Neuron (in vitro differentiated cells): ENCODE measurements around the gene NALCN.
A peak's percentile ranks its signal among the peaks of the same experiment; 100 is the strongest.
"Not testable (repeated sequence)": the region's sequence is repeated elsewhere in the genome, so short reads cannot be mapped to it uniquely, and the experiment has no call there.

Source experiments
- H2AFZ ChIP-seq: one replicate; pipeline ENCODE4 v1.6.1; 2013; ENCODE audit warnings: low read depth, mild to moderate bottlenecking, inconsistent platforms, low read length, moderate library complexity
- H3K27me3 ChIP-seq: one replicate; pipeline ENCODE4 v1.6.1; 2013; ENCODE audit warnings: low read length; ENCODE audit not compliant: insufficient read depth
- H3K36me3 ChIP-seq: one replicate; pipeline ENCODE4 v1.6.1; 2013; ENCODE audit warnings: low read length; ENCODE audit not compliant: insufficient read depth
- H3K4me1 ChIP-seq: one replicate; pipeline ENCODE4 v1.6.1; 2013; ENCODE audit warnings: low read length; ENCODE audit not compliant: insufficient read depth
- H3K4me3 ChIP-seq: 2 replicates; pipeline ENCODE4 v1.5.1; 2013; ENCODE audit warnings: mild to moderate bottlenecking, low read length, moderate library complexity
- H3K9me3 ChIP-seq: one replicate; pipeline ENCODE4 v1.6.1; 2013; ENCODE audit warnings: low read length

Gene NALCN

DNA sequence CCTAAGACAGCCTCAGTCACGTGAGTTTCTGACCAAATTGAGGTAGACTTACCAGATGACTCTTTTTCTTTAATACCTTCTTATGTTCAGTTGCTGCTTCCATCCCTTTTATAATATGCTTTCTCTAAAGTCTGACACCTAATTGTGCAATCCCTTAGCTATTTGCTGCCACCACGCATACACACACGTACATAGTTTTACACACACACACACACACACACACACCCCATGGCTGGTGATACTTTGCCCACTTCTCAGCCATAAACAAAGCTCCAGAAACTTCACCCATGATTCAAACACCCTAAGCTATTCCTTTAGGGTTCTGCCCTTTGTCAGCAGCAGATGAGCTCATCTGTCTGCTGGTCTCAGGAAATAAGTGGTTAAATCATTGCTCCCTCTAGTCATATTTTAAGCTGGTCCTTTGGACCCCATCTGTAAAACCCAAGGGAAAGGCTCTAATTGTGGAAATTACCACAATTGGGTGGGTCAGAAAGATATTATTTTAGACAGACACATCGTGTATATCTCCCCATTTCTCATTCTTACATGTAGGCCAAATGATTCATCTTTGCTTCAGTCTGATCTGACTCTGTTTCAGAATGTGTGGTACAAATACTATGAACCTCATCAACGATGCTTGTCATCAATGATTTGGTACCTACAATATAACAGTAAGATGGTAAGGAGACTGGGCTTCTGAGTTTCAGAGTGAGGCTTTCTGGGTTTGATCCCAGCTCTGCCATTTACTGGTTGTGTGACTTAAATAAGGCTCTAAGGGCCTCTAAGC lies 69.2 kb downstream of the NALCN start:
- no peaks in the 10 kb centered on the region for H3K27me3 ChIP-seq
- no peak overlapping the region for H2AFZ ChIP-seq
- H3K4me1 ChIP-seq = no peaks in the 10 kb centered on the region
- H3K36me3 ChIP-seq = no peaks in the 10 kb centered on the region
- H3K4me3 ChIP-seq = no peak overlapping the region
- H3K9me3 ChIP-seq = no peaks in the 10 kb centered on the region

DNA sequence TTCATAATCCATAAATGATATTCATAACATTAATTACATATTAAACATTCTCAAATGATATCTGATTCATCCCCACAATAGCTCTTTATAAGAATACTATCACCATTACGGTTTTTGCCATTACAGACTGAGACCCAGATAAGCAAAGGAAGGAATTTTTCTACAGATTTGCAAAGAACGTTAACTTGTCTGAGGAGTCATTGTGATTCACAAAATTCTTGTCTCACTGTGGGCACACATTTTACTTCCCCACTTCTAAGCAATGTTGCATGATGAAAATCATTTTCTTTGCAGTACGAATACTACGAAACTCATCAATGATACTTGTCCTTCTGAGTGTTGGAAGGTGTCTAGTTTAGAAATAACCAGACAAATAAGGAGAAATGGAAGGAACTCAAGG lies 70.1 kb downstream of the NALCN start:
- Histone ChIP-seq H3K4me3 (no peak overlapping the region), H3K36me3 (no peaks in the 10 kb centered on the region), H3K27me3 (no peaks in the 10 kb centered on the region), H2AFZ (no peak overlapping the region), H3K4me1 (no peaks in the 10 kb centered on the region), H3K9me3 (no peaks in the 10 kb centered on the region)

DNA sequence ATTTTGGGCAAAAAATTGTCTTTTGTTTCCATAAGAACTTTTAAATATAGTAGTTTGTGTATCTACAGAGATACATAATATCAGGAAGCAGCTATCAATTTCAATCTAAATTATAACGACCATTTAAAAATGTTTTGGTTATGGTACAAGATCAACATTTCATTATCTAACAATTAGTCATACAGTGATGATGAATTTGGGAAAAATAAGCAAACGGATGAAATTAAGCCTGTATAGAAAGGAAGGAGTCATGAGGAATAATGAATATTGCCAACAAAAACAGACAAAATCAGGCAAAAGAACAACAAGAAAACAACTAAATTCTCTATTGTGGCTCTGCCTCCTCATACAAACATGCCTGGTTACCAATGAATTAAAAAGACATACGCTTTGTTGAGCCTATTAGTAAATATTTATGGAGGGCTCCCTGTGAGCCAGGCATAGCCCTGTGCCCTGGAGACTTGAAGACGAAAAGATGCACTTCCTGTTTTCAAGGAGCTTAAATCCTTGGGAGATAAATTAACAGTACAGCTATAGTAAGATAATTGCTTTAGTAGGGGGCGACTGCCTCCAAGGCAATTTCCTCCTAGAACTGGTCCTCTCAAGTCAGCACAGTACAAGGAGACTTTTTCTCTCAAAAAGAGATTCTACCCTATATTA lies 73.0 kb downstream of the NALCN start:
- no peaks in the 10 kb centered on the region for H3K9me3 ChIP-seq
- no peak overlapping the region for H3K4me3 ChIP-seq
- H3K36me3 ChIP-seq = no peaks in the 10 kb centered on the region
- no peaks in the 10 kb centered on the region for H3K27me3 ChIP-seq
- no peaks in the 10 kb centered on the region for H3K4me1 ChIP-seq
- H2AFZ ChIP-seq = no peak overlapping the region

DNA sequence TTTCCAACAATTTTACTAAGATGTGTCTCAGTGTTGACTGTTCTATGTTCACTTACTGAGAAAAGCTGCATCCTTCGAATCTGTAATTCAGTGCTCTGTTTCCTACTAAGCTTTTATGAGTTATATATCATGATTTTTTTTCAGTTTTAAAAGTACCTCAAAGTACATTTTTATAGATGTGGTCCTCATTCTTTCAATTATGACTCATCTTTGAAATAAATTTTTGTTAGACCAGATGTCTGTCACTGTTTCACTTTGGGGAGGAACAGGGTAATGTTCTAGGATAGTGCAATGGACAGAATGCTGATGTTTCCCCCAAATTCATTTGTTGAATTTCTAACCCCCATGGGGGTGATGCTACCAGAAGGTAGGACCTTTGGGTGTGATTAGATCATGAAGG lies 74.8 kb downstream of the NALCN start:
- Histone ChIP-seq H2AFZ (no peak overlapping the region), H3K9me3 (no peaks in the 10 kb centered on the region), H3K27me3 (no peaks in the 10 kb centered on the region), H3K4me1 (no peaks in the 10 kb centered on the region), H3K4me3 (no peak overlapping the region), H3K36me3 (no peaks in the 10 kb centered on the region)

DNA sequence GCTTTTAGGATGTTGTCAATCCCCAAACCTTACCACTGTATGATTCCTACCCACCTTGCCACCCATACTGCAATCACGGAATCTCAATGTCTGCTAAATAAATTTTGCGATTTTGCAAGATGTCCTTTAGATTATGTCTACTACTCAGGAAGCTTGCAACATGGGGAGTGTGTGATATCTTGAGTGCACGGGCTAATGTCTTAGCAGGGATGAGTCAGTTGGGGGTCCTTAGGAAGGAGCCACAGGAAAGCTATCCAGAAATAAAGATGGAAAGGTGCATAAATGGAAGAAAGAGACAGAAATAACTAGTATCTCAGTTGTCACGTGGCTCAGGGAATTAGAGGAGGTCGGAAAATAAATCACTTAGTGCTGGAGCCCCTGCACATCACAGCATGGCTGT lies 77.1 kb downstream of the NALCN start:
- Histone ChIP-seq H3K4me3 (no peak overlapping the region), H3K36me3 (no peaks in the 10 kb centered on the region), H3K4me1 (peaks cover 9% of the 10 kb centered on the region), H3K27me3 (no peaks in the 10 kb centered on the region), H2AFZ (no peak overlapping the region), H3K9me3 (no peaks in the 10 kb centered on the region)

DNA sequence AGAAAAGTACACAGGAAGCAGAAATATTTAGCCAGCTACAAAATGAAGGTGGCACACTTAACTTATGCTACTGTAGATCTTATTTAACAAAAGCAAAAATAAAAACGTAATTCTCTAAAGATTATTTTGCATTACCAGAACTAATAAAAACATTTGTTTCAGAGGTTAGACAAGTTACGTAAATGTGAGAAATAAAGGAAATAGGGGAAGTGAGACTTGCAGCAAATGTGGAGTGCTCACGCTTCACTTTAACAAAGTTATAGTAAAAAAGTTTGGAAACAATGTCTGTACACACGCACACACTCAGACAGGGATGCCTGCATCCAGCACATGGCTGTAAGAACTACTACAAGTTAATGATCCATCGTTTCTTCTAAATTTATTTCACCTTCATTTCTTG lies 83.7 kb downstream of the NALCN start:
- no peak overlapping the region for H3K4me3 ChIP-seq
- no peaks in the 10 kb centered on the region for H3K36me3 ChIP-seq
- H2AFZ ChIP-seq = no peak overlapping the region
- no peaks in the 10 kb centered on the region for H3K27me3 ChIP-seq
- H3K9me3 ChIP-seq = no peaks in the 10 kb centered on the region
- H3K4me1 ChIP-seq = peaks cover 19% of the 10 kb centered on the region

DNA sequence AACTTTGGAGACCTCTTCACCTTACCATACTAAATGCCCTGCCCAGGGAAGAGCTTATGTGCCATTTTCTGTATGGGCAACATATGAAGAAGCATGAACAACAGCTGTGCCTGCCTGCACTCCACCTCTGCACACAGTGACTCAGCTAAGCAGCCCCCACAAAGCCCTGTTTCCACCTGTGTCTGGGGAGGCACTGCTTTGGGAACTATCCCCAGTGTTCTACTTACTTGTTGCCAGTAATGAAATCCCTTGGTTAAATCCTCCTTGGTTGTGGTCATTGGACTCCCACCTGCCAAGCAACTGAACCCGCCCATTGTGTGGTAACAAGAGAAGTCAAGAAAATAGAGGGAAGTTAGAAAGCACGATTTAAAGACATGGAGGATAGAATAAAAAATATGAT lies 84.6 kb downstream of the NALCN start:
- Histone ChIP-seq H3K4me1 (peaks cover 22% of the 10 kb centered on the region), H2AFZ (no peak overlapping the region), H3K9me3 (no peaks in the 10 kb centered on the region), H3K4me3 (no peak overlapping the region), H3K27me3 (no peaks in the 10 kb centered on the region), H3K36me3 (no peaks in the 10 kb centered on the region)

DNA sequence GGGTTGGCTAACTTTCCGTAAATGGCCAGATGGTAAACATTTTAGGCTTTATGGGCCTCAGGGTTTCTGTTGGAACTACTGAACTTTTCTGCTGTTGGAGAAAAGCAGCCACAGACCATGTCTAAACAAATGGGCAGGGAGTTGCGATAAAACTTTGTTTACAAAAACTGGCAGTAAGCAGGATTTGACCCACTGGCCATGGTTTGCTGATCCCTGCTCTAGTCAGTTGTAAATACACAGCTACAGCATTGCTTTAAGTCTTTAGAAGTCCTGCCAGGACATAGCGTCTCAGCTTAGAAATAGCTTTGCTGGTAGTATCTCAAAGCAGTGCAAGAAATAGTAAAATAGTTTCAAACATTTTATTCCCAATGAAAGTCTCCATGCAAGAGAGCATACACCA lies 88.4 kb downstream of the NALCN start:
- H3K4me1 ChIP-seq = peaks cover 18% of the 10 kb centered on the region
- no peak overlapping the region for H3K4me3 ChIP-seq
- H3K36me3 ChIP-seq = no peaks in the 10 kb centered on the region
- H3K27me3 ChIP-seq = no peaks in the 10 kb centered on the region
- H2AFZ ChIP-seq = no peak overlapping the region
- H3K9me3 ChIP-seq = no peaks in the 10 kb centered on the region

DNA sequence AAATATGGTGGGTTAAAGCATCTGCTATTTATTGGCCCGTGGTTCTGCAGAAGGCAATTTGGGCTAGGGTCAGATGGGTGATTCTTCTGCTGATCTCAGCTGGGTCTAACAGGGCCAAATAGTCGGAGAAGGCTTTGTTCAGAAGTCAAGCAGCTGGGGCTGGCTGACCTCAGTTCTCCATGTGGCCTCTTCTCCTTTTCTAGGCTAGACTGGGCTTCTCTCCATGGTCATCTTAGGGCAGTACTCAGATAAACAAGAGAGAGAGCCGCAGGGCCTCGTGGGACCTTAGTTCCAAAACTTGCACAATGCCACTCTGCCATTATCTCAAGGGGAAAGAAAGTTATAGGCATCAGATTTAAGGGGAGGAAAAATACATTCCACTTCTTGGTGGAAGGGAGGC lies 89.6 kb downstream of the NALCN start:
- peaks cover 18% of the 10 kb centered on the region for H3K4me1 ChIP-seq
- H2AFZ ChIP-seq = no peak overlapping the region
- H3K27me3 ChIP-seq = no peaks in the 10 kb centered on the region
- no peaks in the 10 kb centered on the region for H3K9me3 ChIP-seq
- H3K36me3 ChIP-seq = no peaks in the 10 kb centered on the region
- H3K4me3 ChIP-seq = no peak overlapping the region

DNA sequence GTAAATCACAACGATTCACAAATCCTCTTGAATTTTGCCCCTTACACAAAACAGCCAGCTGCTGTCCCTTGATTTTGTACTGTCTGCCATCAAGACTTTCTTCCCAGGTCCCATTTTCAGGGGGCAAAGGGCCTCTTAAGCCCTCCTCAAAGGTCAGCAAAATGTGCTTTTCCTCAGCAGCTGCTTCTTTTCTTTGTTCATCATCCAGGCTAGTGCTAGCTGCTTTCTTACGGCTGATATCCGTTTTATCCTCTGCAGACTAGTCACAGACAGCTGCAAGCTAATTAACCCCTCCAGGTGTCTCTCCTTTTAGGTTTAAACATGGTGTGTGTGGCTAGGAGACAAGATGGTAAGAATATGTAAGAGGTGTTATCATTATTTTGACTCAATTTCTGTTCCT lies 90.9 kb downstream of the NALCN start:
- H3K27me3 ChIP-seq = no peaks in the 10 kb centered on the region

DNA sequence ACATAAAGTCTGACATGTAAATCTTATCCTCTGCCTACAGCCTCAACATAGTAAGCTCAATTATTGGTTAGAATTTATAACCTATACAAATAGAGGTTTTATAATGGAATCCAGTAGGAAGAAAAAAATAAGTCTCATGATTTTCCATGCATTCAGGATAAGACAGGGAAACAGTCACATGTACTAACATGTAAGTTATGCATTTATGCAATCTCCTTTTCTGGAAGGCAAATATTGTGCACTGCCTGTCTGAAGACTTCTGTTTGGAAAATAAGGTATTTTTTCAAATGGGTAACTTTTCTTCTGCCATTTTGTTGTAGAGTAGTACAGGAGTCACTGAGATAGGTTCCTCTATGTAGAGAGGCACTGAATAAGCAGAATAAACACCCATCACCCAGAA lies 92.7 kb downstream of the NALCN start:
- H3K4me3 ChIP-seq = no peak overlapping the region
- peaks cover 18% of the 10 kb centered on the region for H3K4me1 ChIP-seq
- H3K27me3 ChIP-seq = no peaks in the 10 kb centered on the region
- no peaks in the 10 kb centered on the region for H3K9me3 ChIP-seq
- no peaks in the 10 kb centered on the region for H3K36me3 ChIP-seq
- no peak overlapping the region for H2AFZ ChIP-seq

More for the DNA sequence above, 90.9 kb downstream of the NALCN start:
- Histone ChIP-seq H3K36me3 (no peaks in the 10 kb centered on the region), H3K4me3 (no peak overlapping the region), H3K9me3 (no peaks in the 10 kb centered on the region), H2AFZ (peak overlapping the region; percentile 42), H3K4me1 (peaks cover 18% of the 10 kb centered on the region)

DNA sequence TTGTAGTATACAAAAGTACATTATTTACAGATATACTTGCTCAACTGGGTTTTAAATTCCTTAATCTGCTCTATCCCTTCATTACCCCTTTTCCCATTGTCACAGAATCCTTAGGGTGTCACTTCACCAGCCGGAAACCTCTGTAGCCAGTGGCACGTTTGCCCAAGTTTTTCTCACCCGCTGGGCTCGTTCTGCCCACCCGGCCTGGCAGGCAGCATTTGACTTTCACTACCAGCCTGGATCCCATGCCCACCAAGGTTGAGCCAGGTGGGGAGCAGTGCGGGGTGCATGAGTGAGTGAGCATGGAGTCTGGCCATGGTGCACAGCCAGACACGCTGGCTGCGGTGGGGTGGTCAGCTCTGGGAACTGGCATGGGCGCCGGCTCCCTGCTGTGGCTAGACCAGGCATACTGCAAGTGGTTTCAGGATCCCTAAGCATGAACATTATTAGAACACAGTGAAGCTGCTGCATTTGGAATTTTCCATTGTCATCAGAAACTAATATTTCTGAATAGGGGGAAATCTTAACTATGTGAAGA lies 98.3 kb downstream of the NALCN start:
- Histone ChIP-seq H3K4me1 (no peaks in the 10 kb centered on the region), H3K36me3 (no peaks in the 10 kb centered on the region), H3K27me3 (no peaks in the 10 kb centered on the region), H2AFZ (no peak overlapping the region), H3K9me3 (no peaks in the 10 kb centered on the region), H3K4me3 (no peak overlapping the region)

DNA sequence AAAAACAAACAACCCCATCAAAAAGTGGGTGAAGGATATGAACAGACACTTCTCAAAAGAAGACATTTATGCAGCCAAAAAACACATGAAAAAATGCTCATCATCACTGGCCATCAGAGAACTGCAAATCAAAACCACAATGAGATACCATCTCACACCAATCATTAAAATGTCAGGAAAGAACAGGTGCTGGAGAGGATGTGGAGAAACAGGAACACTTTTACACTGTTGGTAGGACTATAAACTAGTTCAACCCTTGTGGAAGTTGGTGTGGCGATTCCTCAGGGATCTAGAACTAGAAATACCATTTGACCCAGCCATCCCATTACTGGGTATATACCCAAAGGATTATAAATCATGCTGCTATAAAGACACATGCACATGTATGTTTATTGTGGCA lies 102.8 kb downstream of the NALCN start:
- not testable (repeated sequence) for H3K27me3 ChIP-seq, H3K36me3 ChIP-seq, H3K9me3 ChIP-seq, H2AFZ ChIP-seq, H3K4me3 ChIP-seq, H3K4me1 ChIP-seq
